NCI-H748 (cell line): ENCODE measurements around the gene ABHD4.

Experiments
- DNase-seq: peaks from one replicate; lab custom pipeline; 2025; ENCODE audit not compliant: unreplicated experiment; lab: John Stamatoyannopoulos, UW

The ABHD4 gene

DNA sequence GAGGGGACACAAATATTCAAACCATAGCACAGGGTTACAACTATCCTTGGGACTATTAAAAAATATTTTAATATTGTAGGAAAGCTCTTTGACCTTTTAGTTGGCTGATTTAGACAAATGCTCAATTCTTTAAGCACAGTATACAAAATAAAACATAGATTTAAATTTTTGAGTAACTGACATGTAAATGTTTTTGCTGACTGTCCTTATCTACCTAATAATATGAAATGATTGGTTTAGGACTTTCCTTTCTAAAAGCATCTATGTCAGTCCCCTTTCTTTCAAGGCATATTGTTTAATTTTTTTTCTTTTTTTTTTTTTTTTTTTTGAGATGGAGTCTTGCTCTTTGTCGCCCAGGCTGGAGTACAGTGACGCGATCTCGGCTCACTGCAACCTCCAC, 62.6 kb downstream of the ABHD4 start:
- DNase-seq = no peak
